ENCODE data around the gene CHST11. TPM values are rescaled to one million over a fixed set of nuclear protein-coding genes. Genes with fewer than 3 reads are reported as not detected.

Gene CHST11
- total and polyA plus RNA-seq, 4 donors = 0.57 to 11.1 (median 3.7) TPM

GRCh38 chr12:104670439-104671408 lies 214.0 kb downstream of the CHST11 start (continued):
- TF ChIP-seq NR2F2 (IDR thresholded peaks at IDR 0.05) (no peak), MAX (IDR thresholded peaks at IDR 0.05) (no peak), EGR1 (IDR thresholded peaks at IDR 0.05; ENCODE audit: low read depth in 2 of 2) (no peak), GABPA (IDR thresholded peaks at IDR 0.05 in 1 of 2, conservative IDR thresholded peaks at IDR 0.05 in 1 of 2) (no peak), ZBTB33 (IDR thresholded peaks at IDR 0.05) (no peak)

GRCh38 chr12:104671409-104672095 lies 214.8 kb downstream of the CHST11 start:
- Histone ChIP-seq H3K4me1 (ENCODE audit: control insufficient read depth in 4 of 4, insufficient read depth in 4 of 4, low read length in 3 of 4) (peaks cover 0 to 15% (median 6%) of the 10 kb centered on the region in 4 donors), H3K27me3 (ENCODE audit: control insufficient read depth in 4 of 4, insufficient read depth in 4 of 4, low read length in 3 of 4) (no peaks in the 10 kb centered on the region), H3K27ac (ENCODE audit: low read depth in 1 of 2, low read length in 2 of 2) (peak overlapping the region in 1 of 2 donors; percentile 26), H3K9ac (ENCODE audit: low read depth in 1 of 2, low read length in 2 of 2) (no peak overlapping the region), H3K9me3 (ENCODE audit: control insufficient read depth in 4 of 4, low read length in 3 of 4) (no peaks in the 10 kb centered on the region), H3K36me3 (ENCODE audit: control insufficient read depth in 4 of 4, insufficient read depth in 3 of 4, low read depth in 1 of 4, low read length in 3 of 4) (no peaks in the 10 kb centered on the region), H3K4me3 (ENCODE audit: low read depth in 1 of 3, low read length in 3 of 3) (no peak overlapping the region)
- DNase-seq (ENCODE audit: low spot score) = peak; percentile 47
- WGBS = 57% methylated on average over 12 of the region's 12 CpGs
- TF ChIP-seq SP1 (IDR thresholded peaks at IDR 0.05) (peak; percentile 55), GABPA (IDR thresholded peaks at IDR 0.05 in 1 of 2, conservative IDR thresholded peaks at IDR 0.05 in 1 of 2) (no peak), HNF4A (conservative IDR thresholded peaks at IDR 0.05) (peak; percentile 15 to 70), HNF4G (IDR thresholded peaks at IDR 0.05) (no peak), EGR1 (IDR thresholded peaks at IDR 0.05; ENCODE audit: low read depth in 2 of 2) (peak in 1 of 2 donors; percentile 81), NR2F2 (IDR thresholded peaks at IDR 0.05) (no peak), ATF3 (IDR thresholded peaks at IDR 0.05) (peak; percentile 93), TAF1 (conservative IDR thresholded peaks at IDR 0.05) (no peak), JUND (IDR thresholded peaks at IDR 0.05) (peak; percentile 97 to 98), ZBTB33 (IDR thresholded peaks at IDR 0.05) (peak; percentile 61), REST (IDR thresholded peaks at IDR 0.05) (peak; percentile 56), YY1 (IDR thresholded peaks at IDR 0.05) (peak; percentile 63), RXRA (IDR thresholded peaks at IDR 0.05) (peak in 1 of 2 donors; percentile 86), FOXA1 (IDR thresholded peaks at IDR 0.05) (peak; percentile 58), MAX (IDR thresholded peaks at IDR 0.05) (peak; percentile 72), RAD21 (IDR thresholded peaks at IDR 0.05) (peak; percentile 21 to 51), CTCF (IDR thresholded peaks at IDR 0.05; ENCODE audit: low read depth, low read length, missing input control) (no peak), FOXA2 (IDR thresholded peaks at IDR 0.05) (peak; percentile 30)

Measured in liver (tissue), 9 donors.